ENCODE results near the gene NCEH1.

GRCh38 chr3:172586436-172586835 lies 124.4 kb downstream of the NCEH1 start:
- TF ChIP-seq CTCF (conservative IDR thresholded peaks at IDR 0.05; ENCODE audit: low read length) = no peak
- no peak for TF ChIP-seq EZH2phosphoT487 (IDR thresholded peaks at IDR 0.05; ENCODE audit: borderline replicate concordance)
